ENCODE results near the gene ATP11A.

- TF ChIP-seq ZNF274 (IDR thresholded peaks at IDR 0.05; ENCODE audit: low read depth, low read length) (no peak), YY1 (IDR thresholded peaks at IDR 0.05; ENCODE audit: insufficient read depth, insufficient read length) (no peak), SUZ12 (IDR thresholded peaks at IDR 0.05; ENCODE audit: extremely low read depth, insufficient read depth, insufficient read length) (no peak)
Measured at GRCh38 chr13:112746044-112746443, 56.2 kb downstream of the ATP11A start.

All from NT2/D1 (cell line).